GM12878 (cell line): ENCODE results near the gene GDE1. TPM values are rescaled to one million over a fixed set of nuclear protein-coding genes. Genes with fewer than 3 reads are reported as not detected.

Experiments
- ATAC-seq: fragments of 200-7000 bp; cut with Tn5 transposase; 3 replicates; pipeline ENCODE4 v1.9.1; 2020; ENCODE audit warnings: mild to moderate bottlenecking, moderate library complexity
- BruUV-seq: library from RNA; stranded (reverse); fragments of 400-500 nt; replicated peaks from 2 replicates; lab custom pipeline; 2021; lab: Mats Ljungman, UMichigan
- CTCF ChIA-PET: fragments of 300-600 bp; sonication (Branson Sonifier 250); formaldehyde crosslinking; extraction: SDS; loops from one replicate; lab custom pipeline; 2021; ENCODE audit warnings: inconsistent platforms; lab: Yijun Ruan, JAX
- POLR2A ChIA-PET: fragments of 350-600 bp; formaldehyde crosslinking; extraction: SDS; loops from one replicate; lab custom pipeline; 2021; ENCODE audit warnings: inconsistent platforms; lab: Charles Lee
- RAD21 ChIA-PET: fragments of 300-600 bp; sonication (Branson Sonifier 250); formaldehyde crosslinking; loops from one replicate; lab custom pipeline; 2023; ENCODE audit warnings: antibody characterized with exemption; ENCODE audit not compliant: unreplicated experiment; lab: Charles Lee
- SMC1A ChIA-PET: fragments of 300-600 bp; sonication (Branson Sonifier 250); formaldehyde crosslinking; loops from one replicate; lab custom pipeline; 2023; ENCODE audit not compliant: unreplicated experiment, uncharacterized antibody; lab: Charles Lee
- DNase-seq: peaks from one replicate; pipeline ENCODE4 v3.0.0-alpha.2; 2011; ENCODE audit warnings: low read depth, low spot score
- FAIRE-seq: peaks from 3 replicates; lab custom pipeline; 2011; peaks lifted over from hg19 to GRCh38; lab: Jason Lieb, UNC
- H2AFZ ChIP-seq: 2 replicates; pipeline ENCODE4 v1.6.0; 2011; ENCODE audit warnings: low read depth, low read length, control low read depth; ENCODE audit not compliant: control insufficient read depth
- H3K27ac ChIP-seq: 2 replicates; pipeline ENCODE4 v1.5.1; 2011; ENCODE audit warnings: control low read depth; ENCODE audit not compliant: control insufficient read depth, insufficient read depth
- H3K27me3 ChIP-seq, 2 experiments: replicated peaks in 1 of 2; 2 replicates each; pipeline versions ENCODE4 v1.6.0 to v1.6.1; 2011; ENCODE audit warnings: low read length in 1 of 2; ENCODE audit not compliant: control insufficient read depth in 2 of 2, insufficient read depth in 2 of 2
- H3K36me3 ChIP-seq, 2 experiments: 2 replicates each; pipeline ENCODE4 v1.5.1; 2011; ENCODE audit warnings: low read length in 1 of 2; ENCODE audit not compliant: control insufficient read depth in 2 of 2, insufficient read depth in 2 of 2
- H3K4me1 ChIP-seq: 2 replicates; pipeline ENCODE4 v1.6.1; 2011; ENCODE audit warnings: mild to moderate bottlenecking, low read length, moderate library complexity, mixed read lengths; ENCODE audit not compliant: control insufficient read depth, insufficient read depth
- H3K4me2 ChIP-seq: 2 replicates; pipeline ENCODE4 v1.6.0; 2011; ENCODE audit warnings: control low read depth; ENCODE audit not compliant: control insufficient read depth, insufficient read depth
- H3K4me3 ChIP-seq: fragments of 200-600 bp; sonication (generic); 2 replicates; pipeline ENCODE4 v1.5.1; 2016
- H3K79me2 ChIP-seq: 2 replicates; pipeline ENCODE4 v1.6.0; 2011; ENCODE audit warnings: low read length; ENCODE audit not compliant: control insufficient read depth, insufficient read depth
- H3K9ac ChIP-seq: 2 replicates; pipeline ENCODE4 v1.8.0; 2011; ENCODE audit warnings: low read length, control low read depth, mixed read lengths; ENCODE audit not compliant: control insufficient read depth, insufficient read depth
- H3K9me3 ChIP-seq: replicated peaks from 3 replicates; pipeline ENCODE4 v1.5.1; 2011; ENCODE audit warnings: mild to moderate bottlenecking, low read length; ENCODE audit not compliant: control insufficient read depth, insufficient read depth
- H4K20me1 ChIP-seq: 2 replicates; pipeline ENCODE4 v1.6.0; 2011; ENCODE audit not compliant: control insufficient read depth, insufficient read depth
- BCL11A ChIP-seq: IDR thresholded peaks from 2 replicates; pipeline ENCODE4 v1.6.1; 2011; ENCODE audit warnings: low read depth, low read length
- MXI1 ChIP-seq: fragments of 150-350 bp; IDR thresholded peaks from 2 replicates; pipeline ENCODE4 v1.6.1; 2011; ENCODE audit warnings: low read depth, mild to moderate bottlenecking, inconsistent platforms, low read length, improper control_type of control experiment
- SIX5 ChIP-seq: IDR thresholded peaks from 2 replicates; pipeline ENCODE4 v1.6.1; 2011; ENCODE audit warnings: mild to moderate bottlenecking, low read depth, low read length, moderate library complexity; ENCODE audit not compliant: severe bottlenecking
- SPI1 ChIP-seq: IDR thresholded peaks from 2 replicates; pipeline ENCODE4 v1.6.1; 2011; ENCODE audit warnings: low read depth, mild to moderate bottlenecking, low read length, moderate library complexity, borderline replicate concordance; ENCODE audit not compliant: insufficient read depth
- SUPT20H ChIP-seq: IDR thresholded peaks from 2 replicates; pipeline ENCODE4 v1.6.1; 2011; ENCODE audit warnings: low read depth, mild to moderate bottlenecking, low read length, moderate library complexity, borderline replicate concordance; ENCODE audit not compliant: control insufficient read depth
- in situ Hi-C: fragments of 300-500 bp; cut with MboI; formaldehyde crosslinking; loops from 9 replicates; pipeline ENCODE4 v1.14.3; 2018; ENCODE audit warnings: mixed read lengths
- intact Hi-C: fragments of 100-400 bp; cut with micrococcal nuclease; formaldehyde crosslinking; loops from one replicate; pipeline ENCODE4 v1.14.2; 2022; ENCODE audit not compliant: unreplicated experiment
- polyA plus RNA-seq, 11 experiments: library from polyadenylated mRNA; depleted of rRNA in 4 of 11; unstranded in 6 of 11; stranded (reverse) in 5 of 11; fragments of >200 nt; fragmentation: Nextera tagmentation in 4 of 11; fragmentation: Illumina TruSeq in 1 of 11; extraction: Ambion mirVana in 4 of 11; extraction: Trizol in 1 of 11; gene quantifications; 1 replicate in 1 of 11; 2 replicates in 10 of 11; pipeline versions ENCODE4 v1.2.1 to v1.2.3, GENCODE V29; 2011 to 2016; ENCODE audit warnings: inconsistent platforms in 2 of 11, missing spikeins in 2 of 11, low read depth in 1 of 11
- total RNA-seq, 4 experiments: library from RNA; depleted of rRNA in 3 of 4; stranded (reverse); fragments of >200 nt in 3 of 4; fragmentation: Illumina TruSeq in 1 of 4; extraction: Trizol in 1 of 4; gene quantifications; 2 replicates each; pipeline versions ENCODE4 v1.2.1 to v1.2.3, GENCODE V29; 2013 to 2021
- TF ChIP-seq, protein P1 (sequence below): IDR thresholded peaks from 2 replicates; pipeline ENCODE4 v1.6.1; 2012; ENCODE audit warnings: low read length, inconsistent platforms
- TF ChIP-seq, protein P2 (sequence below): IDR thresholded peaks from 2 replicates; pipeline ENCODE4 v1.6.1; 2012; ENCODE audit warnings: mild to moderate bottlenecking, low read depth, low read length
- TF ChIP-seq, protein P3 (sequence below): fragments of 450-650 bp; IDR thresholded peaks from 2 replicates; pipeline ENCODE4 v1.6.1; 2017; ENCODE audit warnings: mild to moderate bottlenecking
- TF ChIP-seq, protein P4 (sequence below): IDR thresholded peaks from 2 replicates; pipeline ENCODE4 v1.6.1; 2012; ENCODE audit warnings: low read depth, low read length, improper control_type of control experiment

GDE1 gene
- total and polyA plus RNA-seq, 10 of the 15 experiments (the other 5 are each of a cell fraction or from before 2014, with no cell fraction given), result 14.8 to 31.8 (median 21.0) TPM

DNA sequence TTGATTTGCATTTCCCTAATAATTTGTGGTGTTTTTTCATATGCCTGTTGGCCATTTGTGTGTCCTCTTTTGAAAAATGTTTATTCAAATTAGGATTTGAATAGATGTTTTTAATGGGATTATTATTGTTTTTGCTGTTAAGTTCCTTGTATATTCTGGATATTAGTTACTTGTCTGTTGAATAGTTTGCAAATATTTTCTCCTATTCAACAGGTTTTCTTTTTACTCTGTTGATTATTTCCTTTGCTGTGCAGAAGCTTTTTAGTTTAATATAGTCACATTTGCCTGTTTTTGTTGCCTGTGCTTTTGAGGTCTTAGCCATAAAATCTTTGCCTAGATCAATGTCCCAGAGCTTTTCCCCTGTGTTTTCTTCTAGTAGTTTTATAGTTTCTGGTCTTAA, 9.6 kb downstream of the GDE1 start:
- Histone ChIP-seq H3K79me2 (peaks cover 6% of the 10 kb centered on the region), H3K9ac (no peak overlapping the region), H2AFZ (no peak overlapping the region), H3K4me1 (no peaks in the 10 kb centered on the region), H3K9me3 (0 out of 3 replicates have a peak, but pooled peaks cover 2% of the 10 kb centered on the region), H3K27me3 (no peaks in the 10 kb centered on the region), H3K4me3 (no peak overlapping the region), H3K36me3 (peaks cover 0 to 10% of the 10 kb centered on the region in 2 experiments; a peak in 3 of 4 replicates), H3K4me2 (no peak overlapping the region), H3K27ac (no peak overlapping the region), H4K20me1 (no peaks in the 10 kb centered on the region)
- ChIA-PET RAD21 (no interaction called here), POLR2A (interaction anchor here (0.9 kb wide), 1 partner anchor 9 kb away, joined by 3 read pairs; the partner anchor contains the start of gene GDE1), CTCF (interaction anchor here (1.0 to 3.0 kb wide), 2 partner anchors 10 to 18 kb away, joined by 3 to 16 read pairs; no protein-coding TSS in a partner anchor), SMC1A (interaction anchor here (1.0 to 1.5 kb wide), 3 partner anchors 9 to 418 kb away, joined by 3 to 5 read pairs (median 4); no protein-coding TSS in a partner anchor)
- FAIRE-seq (no peak), ATAC-seq (no peak), DNase-seq (no peak)
- intact Hi-C loops, result no loop called here
- TF ChIP-seq BCL11A (no peak), SIX5 (no peak), SPI1 (no peak), SUPT20H (no peak), MXI1 (no peak)
- TF ChIP-seq, protein P1, sequence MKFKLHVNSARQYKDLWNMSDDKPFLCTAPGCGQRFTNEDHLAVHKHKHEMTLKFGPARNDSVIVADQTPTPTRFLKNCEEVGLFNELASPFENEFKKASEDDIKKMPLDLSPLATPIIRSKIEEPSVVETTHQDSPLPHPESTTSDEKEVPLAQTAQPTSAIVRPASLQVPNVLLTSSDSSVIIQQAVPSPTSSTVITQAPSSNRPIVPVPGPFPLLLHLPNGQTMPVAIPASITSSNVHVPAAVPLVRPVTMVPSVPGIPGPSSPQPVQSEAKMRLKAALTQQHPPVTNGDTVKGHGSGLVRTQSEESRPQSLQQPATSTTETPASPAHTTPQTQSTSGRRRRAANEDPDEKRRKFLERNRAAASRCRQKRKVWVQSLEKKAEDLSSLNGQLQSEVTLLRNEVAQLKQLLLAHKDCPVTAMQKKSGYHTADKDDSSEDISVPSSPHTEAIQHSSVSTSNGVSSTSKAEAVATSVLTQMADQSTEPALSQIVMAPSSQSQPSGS, result no peak
- TF ChIP-seq, protein P2, sequence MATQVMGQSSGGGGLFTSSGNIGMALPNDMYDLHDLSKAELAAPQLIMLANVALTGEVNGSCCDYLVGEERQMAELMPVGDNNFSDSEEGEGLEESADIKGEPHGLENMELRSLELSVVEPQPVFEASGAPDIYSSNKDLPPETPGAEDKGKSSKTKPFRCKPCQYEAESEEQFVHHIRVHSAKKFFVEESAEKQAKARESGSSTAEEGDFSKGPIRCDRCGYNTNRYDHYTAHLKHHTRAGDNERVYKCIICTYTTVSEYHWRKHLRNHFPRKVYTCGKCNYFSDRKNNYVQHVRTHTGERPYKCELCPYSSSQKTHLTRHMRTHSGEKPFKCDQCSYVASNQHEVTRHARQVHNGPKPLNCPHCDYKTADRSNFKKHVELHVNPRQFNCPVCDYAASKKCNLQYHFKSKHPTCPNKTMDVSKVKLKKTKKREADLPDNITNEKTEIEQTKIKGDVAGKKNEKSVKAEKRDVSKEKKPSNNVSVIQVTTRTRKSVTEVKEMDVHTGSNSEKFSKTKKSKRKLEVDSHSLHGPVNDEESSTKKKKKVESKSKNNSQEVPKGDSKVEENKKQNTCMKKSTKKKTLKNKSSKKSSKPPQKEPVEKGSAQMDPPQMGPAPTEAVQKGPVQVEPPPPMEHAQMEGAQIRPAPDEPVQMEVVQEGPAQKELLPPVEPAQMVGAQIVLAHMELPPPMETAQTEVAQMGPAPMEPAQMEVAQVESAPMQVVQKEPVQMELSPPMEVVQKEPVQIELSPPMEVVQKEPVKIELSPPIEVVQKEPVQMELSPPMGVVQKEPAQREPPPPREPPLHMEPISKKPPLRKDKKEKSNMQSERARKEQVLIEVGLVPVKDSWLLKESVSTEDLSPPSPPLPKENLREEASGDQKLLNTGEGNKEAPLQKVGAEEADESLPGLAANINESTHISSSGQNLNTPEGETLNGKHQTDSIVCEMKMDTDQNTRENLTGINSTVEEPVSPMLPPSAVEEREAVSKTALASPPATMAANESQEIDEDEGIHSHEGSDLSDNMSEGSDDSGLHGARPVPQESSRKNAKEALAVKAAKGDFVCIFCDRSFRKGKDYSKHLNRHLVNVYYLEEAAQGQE, result no peak
- TF ChIP-seq, protein P3, sequence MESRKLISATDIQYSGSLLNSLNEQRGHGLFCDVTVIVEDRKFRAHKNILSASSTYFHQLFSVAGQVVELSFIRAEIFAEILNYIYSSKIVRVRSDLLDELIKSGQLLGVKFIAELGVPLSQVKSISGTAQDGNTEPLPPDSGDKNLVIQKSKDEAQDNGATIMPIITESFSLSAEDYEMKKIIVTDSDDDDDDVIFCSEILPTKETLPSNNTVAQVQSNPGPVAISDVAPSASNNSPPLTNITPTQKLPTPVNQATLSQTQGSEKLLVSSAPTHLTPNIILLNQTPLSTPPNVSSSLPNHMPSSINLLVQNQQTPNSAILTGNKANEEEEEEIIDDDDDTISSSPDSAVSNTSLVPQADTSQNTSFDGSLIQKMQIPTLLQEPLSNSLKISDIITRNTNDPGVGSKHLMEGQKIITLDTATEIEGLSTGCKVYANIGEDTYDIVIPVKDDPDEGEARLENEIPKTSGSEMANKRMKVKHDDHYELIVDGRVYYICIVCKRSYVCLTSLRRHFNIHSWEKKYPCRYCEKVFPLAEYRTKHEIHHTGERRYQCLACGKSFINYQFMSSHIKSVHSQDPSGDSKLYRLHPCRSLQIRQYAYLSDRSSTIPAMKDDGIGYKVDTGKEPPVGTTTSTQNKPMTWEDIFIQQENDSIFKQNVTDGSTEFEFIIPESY, result no peak
- TF ChIP-seq, protein P4, sequence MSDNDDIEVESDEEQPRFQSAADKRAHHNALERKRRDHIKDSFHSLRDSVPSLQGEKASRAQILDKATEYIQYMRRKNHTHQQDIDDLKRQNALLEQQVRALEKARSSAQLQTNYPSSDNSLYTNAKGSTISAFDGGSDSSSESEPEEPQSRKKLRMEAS, result no peak
- BruUV-seq, result no TSS peak
- in situ Hi-C loops, result no loop called here
